Measurements from ENCODE around the gene AMOT.

- TF ChIP-seq CTCF (tag by site-specific recombination; IDR thresholded peaks at IDR 0.05) = no peak
- TF ChIP-seq ZBTB21 (tag by site-specific recombination; IDR thresholded peaks at IDR 0.05) = no peak
- TF ChIP-seq ZNF561 (tag by site-specific recombination; IDR thresholded peaks at IDR 0.05; ENCODE audit: borderline replicate concordance) = no peak
- TF ChIP-seq, protein P1, sequence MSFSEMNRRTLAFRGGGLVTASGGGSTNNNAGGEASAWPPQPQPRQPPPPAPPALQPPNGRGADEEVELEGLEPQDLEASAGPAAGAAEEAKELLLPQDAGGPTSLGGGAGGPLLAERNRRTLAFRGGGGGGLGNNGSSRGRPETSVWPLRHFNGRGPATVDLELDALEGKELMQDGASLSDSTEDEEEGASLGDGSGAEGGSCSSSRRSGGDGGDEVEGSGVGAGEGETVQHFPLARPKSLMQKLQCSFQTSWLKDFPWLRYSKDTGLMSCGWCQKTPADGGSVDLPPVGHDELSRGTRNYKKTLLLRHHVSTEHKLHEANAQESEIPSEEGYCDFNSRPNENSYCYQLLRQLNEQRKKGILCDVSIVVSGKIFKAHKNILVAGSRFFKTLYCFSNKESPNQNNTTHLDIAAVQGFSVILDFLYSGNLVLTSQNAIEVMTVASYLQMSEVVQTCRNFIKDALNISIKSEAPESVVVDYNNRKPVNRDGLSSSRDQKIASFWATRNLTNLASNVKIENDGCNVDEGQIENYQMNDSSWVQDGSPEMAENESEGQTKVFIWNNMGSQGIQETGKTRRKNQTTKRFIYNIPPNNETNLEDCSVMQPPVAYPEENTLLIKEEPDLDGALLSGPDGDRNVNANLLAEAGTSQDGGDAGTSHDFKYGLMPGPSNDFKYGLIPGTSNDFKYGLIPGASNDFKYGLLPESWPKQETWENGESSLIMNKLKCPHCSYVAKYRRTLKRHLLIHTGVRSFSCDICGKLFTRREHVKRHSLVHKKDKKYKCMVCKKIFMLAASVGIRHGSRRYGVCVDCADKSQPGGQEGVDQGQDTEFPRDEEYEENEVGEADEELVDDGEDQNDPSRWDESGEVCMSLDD (tag by site-specific recombination; IDR thresholded peaks at IDR 0.05) = no peak
- no peak for TF ChIP-seq ZBTB1 (tag by site-specific recombination; IDR thresholded peaks at IDR 0.05)
- no peak for TF ChIP-seq MEIS1 (CRISPR knock-in tag; IDR thresholded peaks at IDR 0.05; ENCODE audit: borderline replicate concordance)
Measured at GRCh38 chrX:112820364-112821268, 20.0 kb downstream of the AMOT start.
